ENCODE results near the gene MOB3A.

The MOB3A gene

DNA sequence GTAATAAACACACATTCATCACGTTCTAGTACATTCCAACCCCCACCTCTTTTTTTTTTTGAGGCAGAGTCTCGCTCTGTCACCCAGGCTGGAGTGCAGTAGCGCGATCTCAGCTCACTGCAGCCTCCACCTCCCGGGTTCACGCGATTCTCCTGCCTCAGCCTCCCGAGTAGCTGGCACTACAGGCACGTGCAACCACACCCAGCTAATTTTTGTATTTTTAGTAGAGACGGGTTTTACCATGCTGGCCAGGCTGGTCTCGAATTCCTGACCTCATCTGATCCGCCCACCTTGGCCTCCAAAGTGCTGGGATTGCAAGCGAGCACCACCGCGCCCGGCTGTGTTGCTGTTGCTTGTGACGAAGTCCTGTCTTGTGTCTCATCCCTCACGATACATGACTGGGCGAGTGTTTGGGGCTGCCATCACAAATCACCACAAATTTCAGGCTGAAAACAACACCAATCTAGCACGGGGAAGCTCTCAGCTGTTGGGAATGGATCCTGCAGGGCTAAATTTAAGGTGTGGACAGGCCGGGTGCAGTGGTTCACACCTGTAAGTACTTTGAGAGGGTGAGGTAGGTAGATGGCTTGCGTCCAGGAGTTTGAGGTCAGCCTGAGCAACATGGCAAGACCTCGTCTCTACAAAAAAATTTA is 15.7 kb downstream of the MOB3A start:
- Histone ChIP-seq H3K27me3 (ENCODE audit: control insufficient read depth, low read length) (no peaks in the 10 kb centered on the region), H3K36me3 (ENCODE audit: control insufficient read depth, low read length) (peaks cover 96% of the 10 kb centered on the region), H3K27ac (ENCODE audit: low read depth, low read length) (peak overlapping the region; percentile 25), H3K9me2 (replicated peaks; ENCODE audit: control insufficient read depth, low read length) (no peaks in the 10 kb centered on the region), H3K9me3 (ENCODE audit: control insufficient read depth, insufficient read depth, low read length) (no peaks in the 10 kb centered on the region), H3K4me3 (ENCODE audit: low read length) (no peak overlapping the region), H3K79me2 (ENCODE audit: control insufficient read depth, low read length) (peaks cover 98% of the 10 kb centered on the region), H4K20me1 (ENCODE audit: control insufficient read depth, insufficient read depth, low read depth, low read length) (peaks cover 18% of the 10 kb centered on the region), H3K4me2 (ENCODE audit: low read length) (peak overlapping the region; percentile 30), H3K4me1 (ENCODE audit: control insufficient read depth, low read length) (peaks cover 70% of the 10 kb centered on the region), H3F3A (ENCODE audit: control insufficient read depth, insufficient read depth) (peaks cover 12% of the 10 kb centered on the region; the same call in 1 of the 2 replicates)
- TF ChIP-seq, protein P1, sequence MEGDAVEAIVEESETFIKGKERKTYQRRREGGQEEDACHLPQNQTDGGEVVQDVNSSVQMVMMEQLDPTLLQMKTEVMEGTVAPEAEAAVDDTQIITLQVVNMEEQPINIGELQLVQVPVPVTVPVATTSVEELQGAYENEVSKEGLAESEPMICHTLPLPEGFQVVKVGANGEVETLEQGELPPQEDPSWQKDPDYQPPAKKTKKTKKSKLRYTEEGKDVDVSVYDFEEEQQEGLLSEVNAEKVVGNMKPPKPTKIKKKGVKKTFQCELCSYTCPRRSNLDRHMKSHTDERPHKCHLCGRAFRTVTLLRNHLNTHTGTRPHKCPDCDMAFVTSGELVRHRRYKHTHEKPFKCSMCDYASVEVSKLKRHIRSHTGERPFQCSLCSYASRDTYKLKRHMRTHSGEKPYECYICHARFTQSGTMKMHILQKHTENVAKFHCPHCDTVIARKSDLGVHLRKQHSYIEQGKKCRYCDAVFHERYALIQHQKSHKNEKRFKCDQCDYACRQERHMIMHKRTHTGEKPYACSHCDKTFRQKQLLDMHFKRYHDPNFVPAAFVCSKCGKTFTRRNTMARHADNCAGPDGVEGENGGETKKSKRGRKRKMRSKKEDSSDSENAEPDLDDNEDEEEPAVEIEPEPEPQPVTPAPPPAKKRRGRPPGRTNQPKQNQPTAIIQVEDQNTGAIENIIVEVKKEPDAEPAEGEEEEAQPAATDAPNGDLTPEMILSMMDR (IDR thresholded peaks at IDR 0.05; ENCODE audit: low read depth, low read length, poor library complexity, severe bottlenecking) = no peak
- no peak for TF ChIP-seq EZH2phosphoT487 (IDR thresholded peaks at IDR 0.05; ENCODE audit: borderline replicate concordance, low read length)

DNA sequence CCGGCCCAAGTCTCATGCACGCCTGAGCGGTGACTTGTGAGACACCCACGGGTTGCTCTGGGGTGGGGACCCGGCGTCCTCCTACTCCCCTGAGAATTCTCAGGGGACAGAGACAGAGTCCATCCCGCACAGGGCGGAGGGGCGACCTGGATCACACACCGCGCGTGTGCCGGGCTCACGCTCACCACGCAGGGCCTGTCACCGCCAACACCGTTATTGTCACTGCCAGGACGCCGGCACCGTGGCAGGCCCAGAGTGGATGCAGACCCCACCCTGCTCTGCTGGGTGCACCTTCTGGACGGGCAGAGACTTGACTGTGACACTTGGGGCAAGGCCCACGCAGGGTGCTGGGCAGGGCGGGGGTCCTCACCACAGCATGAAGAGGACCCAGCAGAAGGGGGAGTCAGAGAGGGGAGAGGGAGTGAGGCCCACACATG is 16.2 kb downstream of the MOB3A start:
- H3K4me3 ChIP-seq (ENCODE audit: low read length) = no peak overlapping the region
- peaks cover 75% of the 10 kb centered on the region for H3K4me1 ChIP-seq (ENCODE audit: control insufficient read depth, low read length)
- no peaks in the 10 kb centered on the region for H3K27me3 ChIP-seq (ENCODE audit: control insufficient read depth, low read length)
- no peaks in the 10 kb centered on the region for H3K9me2 ChIP-seq (replicated peaks; ENCODE audit: control insufficient read depth, low read length)
- TF ChIP-seq, protein P1 (IDR thresholded peaks at IDR 0.05; ENCODE audit: low read depth, low read length, poor library complexity, severe bottlenecking) = no peak
- TF ChIP-seq EZH2phosphoT487 (IDR thresholded peaks at IDR 0.05; ENCODE audit: borderline replicate concordance, low read length) = no peak
- no peaks in the 10 kb centered on the region for H3K9me3 ChIP-seq (ENCODE audit: control insufficient read depth, insufficient read depth, low read length)
- no peak overlapping the region for H3K27ac ChIP-seq (ENCODE audit: low read depth, low read length)
- 0 out of 2 replicates have a peak overlapping the region, but pooled peaks have one; percentile 8 for H3K4me2 ChIP-seq (ENCODE audit: low read length)
- peaks cover 100% of the 10 kb centered on the region for H3K79me2 ChIP-seq (ENCODE audit: control insufficient read depth, low read length)
- peaks cover 16% of the 10 kb centered on the region; the same call in 1 of the 2 replicates for H3F3A ChIP-seq (ENCODE audit: control insufficient read depth, insufficient read depth)
- peaks cover 18% of the 10 kb centered on the region for H4K20me1 ChIP-seq (ENCODE audit: control insufficient read depth, insufficient read depth, low read depth, low read length)
- peaks cover 99% of the 10 kb centered on the region for H3K36me3 ChIP-seq (ENCODE audit: control insufficient read depth, low read length)

DNA sequence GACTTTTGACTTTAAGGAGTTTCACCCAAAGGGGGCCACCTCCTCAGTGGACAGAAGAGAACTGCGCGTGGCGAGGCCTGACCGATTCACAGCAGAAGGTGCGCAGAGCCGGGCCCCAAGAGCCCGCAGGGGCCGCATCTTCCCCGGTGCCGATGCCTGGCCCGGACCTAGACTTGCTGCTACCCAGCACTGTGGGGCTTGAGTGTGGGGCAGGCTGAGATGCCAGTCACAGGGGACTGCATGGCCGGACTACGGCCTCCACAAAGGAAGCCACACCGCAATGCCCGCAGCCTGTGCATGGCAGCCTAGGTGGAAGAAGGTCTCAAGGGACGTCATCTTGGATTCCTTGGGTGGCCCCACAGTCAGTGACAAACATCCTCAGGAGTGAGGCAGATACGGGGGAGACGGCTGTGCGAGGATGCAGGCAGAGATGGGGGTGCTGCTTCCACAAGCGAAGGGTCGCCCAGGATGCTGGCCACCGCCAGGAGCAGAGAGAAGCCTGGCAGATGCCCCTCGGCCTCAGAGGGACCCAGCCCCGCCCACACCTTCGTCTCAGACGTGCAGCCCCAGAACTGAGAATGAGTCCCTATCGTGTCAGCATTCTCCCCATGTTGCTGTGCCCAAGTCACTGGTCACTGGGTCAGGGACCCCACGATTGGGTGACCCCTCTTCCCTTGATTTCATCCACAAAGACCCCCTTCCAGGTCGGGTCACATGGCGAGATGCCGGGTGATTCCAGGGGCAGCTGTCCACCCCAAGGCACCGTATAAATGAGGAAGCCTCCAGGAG is 16.9 kb downstream of the MOB3A start:
- Histone ChIP-seq H3K9me3 (ENCODE audit: control insufficient read depth, insufficient read depth, low read length) (no peaks in the 10 kb centered on the region), H3K4me2 (ENCODE audit: low read length) (peak overlapping the region; percentile 8; the same call in 1 of the 2 replicates), H3K27me3 (ENCODE audit: control insufficient read depth, low read length) (no peaks in the 10 kb centered on the region), H3K27ac (ENCODE audit: low read depth, low read length) (no peak overlapping the region), H3K79me2 (ENCODE audit: control insufficient read depth, low read length) (peaks cover 96% of the 10 kb centered on the region), H3K9me2 (replicated peaks; ENCODE audit: control insufficient read depth, low read length) (no peaks in the 10 kb centered on the region), H3K36me3 (ENCODE audit: control insufficient read depth, low read length) (peaks cover 98% of the 10 kb centered on the region), H3K4me3 (ENCODE audit: low read length) (no peak overlapping the region), H3K4me1 (ENCODE audit: control insufficient read depth, low read length) (peaks cover 81% of the 10 kb centered on the region), H4K20me1 (ENCODE audit: control insufficient read depth, insufficient read depth, low read depth, low read length) (peaks cover 18% of the 10 kb centered on the region), H3F3A (ENCODE audit: control insufficient read depth, insufficient read depth) (peaks cover 17% of the 10 kb centered on the region; the same call in 1 of the 2 replicates)
- no peak for TF ChIP-seq EZH2phosphoT487 (IDR thresholded peaks at IDR 0.05; ENCODE audit: borderline replicate concordance, low read length)
- TF ChIP-seq, protein P1 (IDR thresholded peaks at IDR 0.05; ENCODE audit: low read depth, low read length, poor library complexity, severe bottlenecking) = no peak
